SH-SY5Y (cell line): ENCODE results near the gene CYCS.

ENCODE experiments used
- GATA2 ChIP-seq: IDR thresholded peaks from 2 replicates; pipeline ENCODE4 v1.6.1; 2011; ENCODE audit warnings: mild to moderate bottlenecking, low read depth, low read length
- GATA3 ChIP-seq: IDR thresholded peaks from 2 replicates; pipeline ENCODE4 v1.6.1; 2011; ENCODE audit warnings: low read depth, mild to moderate bottlenecking, low read length, moderate library complexity

- no peak for TF ChIP-seq GATA2
- no peak for TF ChIP-seq GATA3
Observed at GRCh38 chr7:25083201-25083600, 41.9 kb downstream of the CYCS start.
